HAP-1 (cell line): ENCODE measurements around the gene EHBP1.

Experiments
- DNase-seq, 2 experiments: peaks; one replicate each; pipeline ENCODE4 v3.0.0-alpha.2; 2016 to 2020; ENCODE audit warnings: low spot score in 2 of 2
- H3K27me3 ChIP-seq: fragments of 250-450 bp; sonication (Bioruptor Pico); 2 replicates; pipeline ENCODE4 v1.5.1; 2020; ENCODE audit warnings: low read depth, mild to moderate bottlenecking, moderate library complexity
- H3K36me3 ChIP-seq: fragments of 250-450 bp; sonication (Bioruptor Pico); replicated peaks from 2 replicates; pipeline ENCODE4 v1.5.1; 2020; ENCODE audit warnings: mild to moderate bottlenecking
- H3K4me1 ChIP-seq: fragments of 250-450 bp; sonication (Bioruptor Pico); 2 replicates; pipeline ENCODE4 v1.5.1; 2020; ENCODE audit warnings: mild to moderate bottlenecking
- H3K4me3 ChIP-seq: fragments of 250-450 bp; sonication (Bioruptor Pico); 2 replicates; pipeline ENCODE4 v1.5.1; 2020; ENCODE audit warnings: mild to moderate bottlenecking, moderate library complexity
- H3K9me3 ChIP-seq: fragments of 250-450 bp; sonication (Bioruptor Pico); 2 replicates; pipeline ENCODE4 v1.5.1; 2020; ENCODE audit warnings: mild to moderate bottlenecking, moderate library complexity
- in situ Hi-C: fragments of 300-500 bp; cut with MboI; formaldehyde crosslinking; loops from 3 replicates; pipeline ENCODE4 v1.14.3; 2020; ENCODE audit warnings: low sequenced_read_pairs, inconsistent platforms, mixed read lengths

Gene EHBP1

GRCh38 chr2:62675062-62675461 is 30.5 kb upstream of the EHBP1 start:
- H3K27me3 ChIP-seq = no peaks in the 10 kb centered on the region
- in situ Hi-C loops = no loop called here
- H3K36me3 ChIP-seq = no peaks in the 10 kb centered on the region
- DNase-seq = no peak
- H3K4me1 ChIP-seq = peaks cover 28% of the 10 kb centered on the region
- H3K9me3 ChIP-seq = no peaks in the 10 kb centered on the region
- H3K4me3 ChIP-seq = no peak overlapping the region

- Histone ChIP-seq H3K4me1 (no peaks in the 10 kb centered on the region; the same call in 1 of the 2 replicates), H3K9me3 (no peaks in the 10 kb centered on the region), H3K27me3 (0 out of 2 replicates have a peak, but pooled peaks cover 2% of the 10 kb centered on the region), H3K4me3 (no peak overlapping the region), H3K36me3 (no peaks in the 10 kb centered on the region)
- in situ Hi-C loops = no loop called here
- no peak for DNase-seq
These were observed 20.3 kb upstream of the EHBP1 start for GRCh38 chr2:62685256-62685655.

- Histone ChIP-seq H3K4me1 (no peaks in the 10 kb centered on the region; the same call in 1 of the 2 replicates), H3K36me3 (no peaks in the 10 kb centered on the region), H3K9me3 (no peaks in the 10 kb centered on the region), H3K27me3 (0 out of 2 replicates have a peak, but pooled peaks cover 2% of the 10 kb centered on the region), H3K4me3 (no peak overlapping the region)
- in situ Hi-C loops = no loop called here
- DNase-seq = no peak
These were observed 19.4 kb upstream of the EHBP1 start for GRCh38 chr2:62686012-62686685.

- in situ Hi-C loops = no loop called here
- Histone ChIP-seq H3K4me1 (no peaks in the 10 kb centered on the region), H3K27me3 (peaks cover 2% of the 10 kb centered on the region; the same call in 1 of the 2 replicates), H3K36me3 (no peaks in the 10 kb centered on the region), H3K9me3 (no peaks in the 10 kb centered on the region), H3K4me3 (no peak overlapping the region)
- DNase-seq = no peak
These were observed 17.9 kb upstream of the EHBP1 start for GRCh38 chr2:62687636-62688035.

- in situ Hi-C loops = no loop called here
- H3K4me1 ChIP-seq = no peaks in the 10 kb centered on the region
These were observed 16.7 kb upstream of the EHBP1 start for GRCh38 chr2:62688771-62689170.

GRCh38 chr2:62691186-62691585 is 14.3 kb upstream of the EHBP1 start:
- H3K9me3 ChIP-seq = no peaks in the 10 kb centered on the region
- no peak for DNase-seq
- peaks cover 2% of the 10 kb centered on the region; the same call in 1 of the 2 replicates for H3K27me3 ChIP-seq
- no peaks in the 10 kb centered on the region for H3K36me3 ChIP-seq
- H3K4me1 ChIP-seq = no peaks in the 10 kb centered on the region
- no peak overlapping the region for H3K4me3 ChIP-seq
- in situ Hi-C loops = no loop called here

More at GRCh38 chr2:62688771-62689170, 16.7 kb upstream of the EHBP1 start:
- DNase-seq = no peak
- H3K36me3 ChIP-seq = no peaks in the 10 kb centered on the region
- H3K9me3 ChIP-seq = no peaks in the 10 kb centered on the region
- peaks cover 2% of the 10 kb centered on the region; the same call in 1 of the 2 replicates for H3K27me3 ChIP-seq
- no peak overlapping the region for H3K4me3 ChIP-seq

GRCh38 chr2:62692225-62692624 is 13.3 kb upstream of the EHBP1 start:
- DNase-seq = no peak
- Histone ChIP-seq H3K4me1 (peaks cover 4% of the 10 kb centered on the region), H3K9me3 (no peaks in the 10 kb centered on the region), H3K4me3 (no peak overlapping the region), H3K27me3 (no peaks in the 10 kb centered on the region; the same call in 1 of the 2 replicates), H3K36me3 (no peaks in the 10 kb centered on the region)
- in situ Hi-C loops = no loop called here

GRCh38 chr2:62698653-62699052 is 6.9 kb upstream of the EHBP1 start:
- H3K27me3 ChIP-seq = no peaks in the 10 kb centered on the region
- DNase-seq = no peak
- peaks cover 7% of the 10 kb centered on the region for H3K4me1 ChIP-seq
- no peaks in the 10 kb centered on the region for H3K36me3 ChIP-seq
- no peak overlapping the region for H3K4me3 ChIP-seq
- no peaks in the 10 kb centered on the region for H3K9me3 ChIP-seq
- in situ Hi-C loops = no loop called here

- Histone ChIP-seq H3K4me3 (peak overlapping the region; percentile 40), H3K36me3 (peaks cover 18% of the 10 kb centered on the region), H3K4me1 (no peaks in the 10 kb centered on the region; the same call in 1 of the 2 replicates), H3K27me3 (no peaks in the 10 kb centered on the region), H3K9me3 (no peaks in the 10 kb centered on the region)
- no peak for DNase-seq
- in situ Hi-C loops = no loop called here
These were observed 883 bp upstream of the EHBP1 start for GRCh38 chr2:62704654-62705006.

GRCh38 chr2:62705859-62706720 is 577 bp downstream of the EHBP1 start:
- Histone ChIP-seq H3K4me1 (no peaks in the 10 kb centered on the region; the same call in 1 of the 2 replicates), H3K36me3 (peaks cover 27% of the 10 kb centered on the region), H3K27me3 (no peaks in the 10 kb centered on the region), H3K4me3 (peak overlapping the region; percentile 67), H3K9me3 (no peaks in the 10 kb centered on the region)
- in situ Hi-C loops = no loop called here
- peak; percentile 48 to 78 for DNase-seq

- DNase-seq = no peak
- peaks cover 32% of the 10 kb centered on the region for H3K36me3 ChIP-seq
- peak overlapping the region; percentile 67 for H3K4me3 ChIP-seq
- no peaks in the 10 kb centered on the region for H3K27me3 ChIP-seq
- H3K9me3 ChIP-seq = no peaks in the 10 kb centered on the region
- no peaks in the 10 kb centered on the region; the same call in 1 of the 2 replicates for H3K4me1 ChIP-seq
- in situ Hi-C loops = no loop called here
These were observed 1.4 kb downstream of the EHBP1 start for GRCh38 chr2:62706721-62707521.

GRCh38 chr2:62708751-62709150 is 3.2 kb downstream of the EHBP1 start:
- H3K4me3 ChIP-seq = no peak overlapping the region
- H3K4me1 ChIP-seq = no peaks in the 10 kb centered on the region; the same call in 1 of the 2 replicates
- peaks cover 32% of the 10 kb centered on the region for H3K36me3 ChIP-seq
- in situ Hi-C loops = no loop called here
- no peaks in the 10 kb centered on the region for H3K27me3 ChIP-seq
- no peak for DNase-seq
- H3K9me3 ChIP-seq = no peaks in the 10 kb centered on the region

- H3K36me3 ChIP-seq = peaks cover 32% of the 10 kb centered on the region
- no peaks in the 10 kb centered on the region for H3K27me3 ChIP-seq
- H3K4me1 ChIP-seq = no peaks in the 10 kb centered on the region; the same call in 1 of the 2 replicates
- no peak overlapping the region for H3K4me3 ChIP-seq
- in situ Hi-C loops = no loop called here
- DNase-seq = no peak
- H3K9me3 ChIP-seq = no peaks in the 10 kb centered on the region
These were observed 6.5 kb downstream of the EHBP1 start for GRCh38 chr2:62711832-62712494.
